Activated T-helper 1 cell treated with anti-CD3 and anti-CD28 coated beads, Interleukin-12 subunit alpha, Interleukin-12 subunit beta, Interleukin-2, Interleukin-4 antibody, amounts not matched to agents 30 ng/mL and 10 ng/mL and 1 ng/mL, durations not matched to agents 14 hours and 24 hours and 36 hours (primary cell): Measurements from ENCODE around the gene CALCOCO2. TPM values are rescaled to one million over a fixed set of nuclear protein-coding genes. Genes with fewer than 3 reads are reported as not detected.
A peak's percentile ranks its signal among the peaks of the same experiment; 100 is the strongest.

Source experiments
- DNase-seq: peaks from one replicate; pipeline ENCODE4 v3.0.0; 2021; ENCODE audit warnings: low spot score
- H3K27ac Mint-ChIP-seq: one replicate; pipeline ENCODE4 v1.8.0; 2021; ENCODE audit warnings: mild to moderate bottlenecking, mixed read lengths
- H3K27me3 Mint-ChIP-seq: one replicate; pipeline ENCODE4 v1.8.0; 2022; ENCODE audit warnings: mild to moderate bottlenecking, moderate library complexity, mixed read lengths; ENCODE audit not compliant: insufficient read depth
- H3K36me3 Mint-ChIP-seq: one replicate; pipeline ENCODE4 v1.8.0; 2021; ENCODE audit warnings: low read depth, mixed read lengths
- H3K4me1 Mint-ChIP-seq: one replicate; pipeline ENCODE4 v1.8.0; 2021; ENCODE audit warnings: low read depth, mixed read lengths
- H3K4me3 Mint-ChIP-seq: one replicate; pipeline ENCODE4 v1.8.0; 2021; ENCODE audit warnings: mild to moderate bottlenecking, moderate library complexity, mixed read lengths
- H3K9me3 Mint-ChIP-seq: one replicate; pipeline ENCODE4 v1.8.0; 2021; ENCODE audit warnings: mixed read lengths
- intact Hi-C: fragments of 100-400 bp; cut with micrococcal nuclease; formaldehyde crosslinking; loops from one replicate; pipeline ENCODE4 v1.15.1; 2024
- total RNA-seq: library from RNA; stranded (reverse); gene quantifications from 2 replicates; pipeline ENCODE4 v1.2.3, GENCODE V29; 2022

Gene CALCOCO2
- total RNA-seq, 1 donor from 2014 or later: 50.3 TPM

DNA sequence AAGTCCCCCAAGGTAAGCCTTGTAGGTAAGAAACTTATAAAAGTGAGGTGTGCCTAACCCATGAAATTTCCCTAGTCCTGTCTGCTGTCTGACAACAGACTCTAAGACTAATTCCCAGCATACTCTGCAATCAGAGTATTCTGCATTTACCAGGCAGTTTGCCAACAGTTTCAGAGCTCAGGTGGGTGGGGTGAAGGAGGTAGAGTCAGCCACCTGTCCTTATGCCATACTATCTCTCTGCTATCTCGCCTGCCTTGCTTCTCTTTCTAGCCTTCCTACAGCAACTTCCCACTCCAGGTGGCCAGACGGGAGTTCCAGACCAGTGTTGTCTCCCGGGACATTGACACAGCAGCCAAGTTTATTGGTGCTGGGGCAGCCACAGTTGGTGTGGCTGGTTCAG lies 64.1 kb downstream of the CALCOCO2 start:
- Mint-ChIP-seq H3K27ac (no peak overlapping the region), H3K4me3 (no peak overlapping the region), H3K36me3 (peaks cover 23% of the 10 kb centered on the region), H3K27me3 (no peaks in the 10 kb centered on the region), H3K4me1 (peaks cover 31% of the 10 kb centered on the region), H3K9me3 (no peaks in the 10 kb centered on the region)
- intact Hi-C loops: loop anchor here (5.0 kb wide), 1 partner anchor 953 kb away; the partner anchor contains the start of gene PNPO
- DNase-seq: no peak

DNA sequence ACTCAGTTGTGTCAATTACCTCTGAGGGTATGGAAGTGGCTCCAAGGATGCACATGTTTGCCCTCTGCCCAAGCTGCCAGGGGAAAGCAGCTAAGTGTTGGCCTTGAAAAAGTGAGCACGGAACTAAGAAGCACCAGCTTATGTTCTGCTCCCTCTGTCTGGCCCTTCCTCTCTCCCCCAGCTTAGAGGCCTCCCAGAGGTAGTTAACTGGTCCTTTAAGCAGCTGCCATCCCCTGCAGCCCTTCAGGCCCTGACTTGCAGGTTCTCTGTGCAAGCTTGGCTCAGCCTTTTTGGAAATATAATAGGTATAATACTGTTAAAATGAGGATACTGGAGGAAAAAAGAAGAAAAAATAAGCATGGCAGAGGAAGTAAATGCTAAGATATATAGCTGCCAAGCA lies 70.4 kb downstream of the CALCOCO2 start:
- peaks cover 8% of the 10 kb centered on the region for H3K36me3 Mint-ChIP-seq

DNA sequence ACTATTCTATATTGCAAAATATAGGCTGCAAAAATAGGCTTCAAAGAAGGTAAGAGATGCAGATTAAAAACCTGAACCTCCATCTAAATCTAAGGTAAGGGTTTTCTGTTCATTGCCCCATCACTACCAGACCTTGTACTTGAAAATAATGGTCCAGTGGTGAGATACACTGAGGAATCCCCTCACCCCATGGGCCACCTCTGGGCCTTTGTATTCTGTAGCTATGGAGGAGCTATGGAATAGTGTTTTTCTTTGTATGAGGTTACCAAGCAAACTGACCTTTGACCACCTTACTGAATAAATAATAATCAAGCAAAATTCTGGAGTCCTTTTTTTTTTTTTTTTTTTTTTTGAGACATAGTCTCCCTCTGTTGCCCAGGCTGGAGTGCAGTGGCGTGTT lies 72.6 kb downstream of the CALCOCO2 start:
- Mint-ChIP-seq H3K9me3 (no peaks in the 10 kb centered on the region), H3K27ac (no peak overlapping the region), H3K4me3 (no peak overlapping the region), H3K36me3 (no peaks in the 10 kb centered on the region), H3K4me1 (peaks cover 5% of the 10 kb centered on the region), H3K27me3 (no peaks in the 10 kb centered on the region)
- DNase-seq: no peak
- intact Hi-C loops: no loop called here

More for the DNA sequence above, 70.4 kb downstream of the CALCOCO2 start:
- no peaks in the 10 kb centered on the region for H3K4me1 Mint-ChIP-seq
- no peaks in the 10 kb centered on the region for H3K27me3 Mint-ChIP-seq
- intact Hi-C loops: no loop called here
- no peak overlapping the region for H3K4me3 Mint-ChIP-seq
- H3K27ac Mint-ChIP-seq: no peak overlapping the region
- no peaks in the 10 kb centered on the region for H3K9me3 Mint-ChIP-seq
- DNase-seq: no peak

DNA sequence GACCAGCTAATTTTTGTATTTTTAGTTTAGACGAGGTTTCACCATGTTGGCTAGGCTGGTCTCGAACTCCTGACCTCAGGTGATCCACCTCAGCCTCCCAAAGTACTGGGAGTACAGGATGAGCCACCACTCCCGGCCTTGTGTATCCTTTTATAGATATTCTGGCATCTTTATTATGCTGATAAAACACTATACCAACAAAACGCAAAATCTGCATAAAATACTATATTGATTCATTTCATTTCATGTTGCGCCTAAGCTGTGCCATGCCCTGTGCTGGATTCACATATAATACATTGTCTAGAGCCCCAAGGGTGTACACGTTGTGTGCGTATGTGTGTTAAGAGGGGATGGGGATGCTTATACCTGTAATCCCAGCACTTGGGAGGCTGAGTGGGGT lies 73.6 kb downstream of the CALCOCO2 start:
- Mint-ChIP-seq H3K9me3 (no peaks in the 10 kb centered on the region), H3K36me3 (peaks cover 3% of the 10 kb centered on the region), H3K27ac (no peak overlapping the region), H3K27me3 (no peaks in the 10 kb centered on the region), H3K4me1 (peaks cover 5% of the 10 kb centered on the region), H3K4me3 (no peak overlapping the region)
- intact Hi-C loops: no loop called here
- no peak for DNase-seq

DNA sequence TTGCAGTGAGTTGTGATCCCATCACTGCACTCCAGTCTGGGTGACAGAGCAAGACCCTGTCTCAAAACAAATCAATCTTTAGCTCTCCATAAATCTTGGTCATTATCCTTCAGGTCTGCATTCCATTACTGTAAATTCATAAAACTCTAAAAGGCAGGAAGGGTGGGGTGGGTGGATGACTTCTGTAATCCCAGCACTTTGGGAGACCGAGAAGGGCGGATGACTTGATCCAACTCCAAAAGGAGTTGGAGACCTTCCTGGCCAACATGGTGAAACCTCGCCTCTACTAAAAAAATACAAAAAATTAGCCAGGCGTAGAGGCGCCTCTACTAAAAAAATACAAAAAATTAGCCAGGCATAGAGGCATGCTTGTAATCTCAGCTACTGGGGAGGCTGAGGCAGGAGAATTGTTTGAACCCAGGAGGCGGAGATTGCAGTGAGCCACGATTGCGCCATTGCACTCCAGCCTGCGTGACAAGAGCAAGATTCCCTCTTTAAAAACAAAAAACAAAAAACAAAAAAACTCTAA lies 75.2 kb downstream of the CALCOCO2 start:
- Mint-ChIP-seq H3K27me3 (no peaks in the 10 kb centered on the region), H3K27ac (no peak overlapping the region), H3K4me1 (peaks cover 21% of the 10 kb centered on the region), H3K36me3 (peaks cover 13% of the 10 kb centered on the region), H3K4me3 (no peak overlapping the region), H3K9me3 (no peaks in the 10 kb centered on the region)
- no peak for DNase-seq
- intact Hi-C loops: no loop called here

DNA sequence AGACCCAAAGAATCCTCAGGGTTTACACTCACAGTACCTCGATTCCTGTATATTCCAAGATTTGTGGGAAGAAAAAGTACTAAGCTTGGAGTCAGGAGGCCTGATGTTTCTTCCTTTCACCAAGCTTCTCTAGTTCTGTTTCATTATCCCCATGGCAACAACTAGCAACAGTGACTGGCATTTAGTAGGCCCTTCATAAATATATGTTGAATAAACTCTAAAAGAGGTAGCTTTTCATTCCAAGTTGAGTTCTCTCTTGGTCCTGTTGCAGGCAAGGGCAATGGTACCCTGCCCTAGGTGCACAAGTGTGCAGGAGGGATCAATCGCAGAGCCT lies 76.8 kb downstream of the CALCOCO2 start:
- Mint-ChIP-seq H3K27ac (peak overlapping the region; percentile 97), H3K4me3 (peak overlapping the region; percentile 88), H3K9me3 (no peaks in the 10 kb centered on the region), H3K27me3 (no peaks in the 10 kb centered on the region), H3K36me3 (peaks cover 24% of the 10 kb centered on the region), H3K4me1 (peaks cover 38% of the 10 kb centered on the region)
- DNase-seq: no peak
- intact Hi-C loops: loop anchor here (1.0 to 2.0 kb wide), 5 partner anchors 9 to 285 kb away; partner anchors contain the start of genes ATP5MC1, CALCOCO2 and SNF8

DNA sequence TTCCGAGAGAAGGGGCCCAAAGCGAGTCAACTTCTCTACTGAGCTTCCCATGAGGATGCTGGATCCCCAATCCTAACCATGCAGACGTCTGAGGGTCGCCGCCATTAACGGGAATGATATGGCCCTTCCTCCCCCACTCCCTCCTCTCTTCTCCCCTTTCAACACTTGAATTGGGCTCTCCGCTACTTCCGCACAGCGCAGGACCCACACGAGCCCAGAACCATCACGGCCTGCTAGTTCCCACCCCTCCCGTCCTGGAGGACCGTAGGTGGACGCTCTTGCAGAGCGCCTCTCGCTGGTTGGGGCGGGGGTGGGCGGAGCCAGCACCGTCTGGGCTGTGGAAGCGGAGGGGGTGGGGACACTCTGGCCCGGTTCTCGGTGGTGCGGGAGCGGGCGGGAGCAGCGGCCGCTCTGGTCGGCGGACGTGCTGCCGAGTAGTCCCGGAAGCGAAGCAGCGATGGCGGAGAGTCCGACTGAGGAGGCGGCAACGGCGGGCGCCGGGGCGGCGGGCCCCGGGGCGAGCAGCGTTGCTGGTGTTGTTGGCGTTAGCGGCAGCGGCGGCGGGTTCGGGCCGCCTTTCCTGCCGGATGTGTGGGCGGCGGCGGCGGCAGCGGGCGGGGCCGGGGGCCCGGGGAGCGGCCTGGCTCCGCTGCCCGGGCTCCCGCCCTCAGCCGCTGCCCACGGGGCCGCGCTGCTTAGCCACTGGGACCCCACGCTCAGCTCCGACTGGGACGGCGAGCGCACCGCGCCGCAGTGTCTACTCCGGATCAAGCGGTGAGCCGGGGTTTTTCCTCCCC lies 77.4 kb downstream of the CALCOCO2 start, which contains the start of gene UBE2Z:
Gene UBE2Z, plus strand, starts transcription at position 361 of the 797 bp plus-strand sequence. Its CDS starts 97 bp downstream, at position 458.
- DNase-seq: peak; percentile 81
- intact Hi-C loops: loop anchor here (1.0 to 2.0 kb wide), 5 partner anchors 8 to 284 kb away; partner anchors contain the start of genes ATP5MC1, CALCOCO2 and SNF8
- Mint-ChIP-seq H3K9me3 (no peaks in the 10 kb centered on the region), H3K4me1 (peaks cover 43% of the 10 kb centered on the region), H3K36me3 (peaks cover 29% of the 10 kb centered on the region), H3K27ac (peak within 1 kb of the TSS; percentile 97), H3K27me3 (no peaks in the 10 kb centered on the region), H3K4me3 (peak within 1 kb of the TSS; percentile 93)

DNA sequence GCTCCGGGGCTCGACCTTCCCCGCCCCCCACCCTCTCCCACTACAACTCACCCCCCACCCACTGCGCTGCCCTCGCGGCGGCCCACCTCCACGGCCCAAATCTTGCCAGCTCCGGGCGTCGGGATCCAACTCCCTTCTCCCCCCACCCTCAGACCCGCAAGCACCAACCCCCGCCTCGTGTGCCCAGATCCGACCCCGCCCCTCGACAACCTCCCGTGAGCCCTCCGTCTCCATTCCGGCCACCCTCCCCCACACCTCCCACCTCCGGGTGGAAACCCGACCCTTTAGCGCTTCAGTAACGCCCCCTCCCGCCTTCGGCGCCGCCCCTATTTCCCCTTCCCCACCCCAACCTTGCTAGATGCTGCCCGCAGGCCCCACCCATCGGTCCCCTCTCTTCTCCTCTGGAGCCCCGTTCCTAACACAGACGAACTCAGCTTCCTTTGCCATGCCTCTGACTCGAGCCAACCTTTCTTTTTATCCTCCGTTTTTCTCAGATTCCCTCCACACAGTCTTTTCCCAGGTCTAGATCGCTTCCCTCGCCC lies 78.1 kb downstream of the CALCOCO2 start:
- Mint-ChIP-seq H3K36me3 (peaks cover 34% of the 10 kb centered on the region), H3K4me3 (peak overlapping the region; percentile 93), H3K9me3 (no peaks in the 10 kb centered on the region), H3K27me3 (no peaks in the 10 kb centered on the region), H3K27ac (peak overlapping the region; percentile 95), H3K4me1 (peaks cover 50% of the 10 kb centered on the region)
- intact Hi-C loops: loop anchor here (1.0 to 2.0 kb wide), 5 partner anchors 7 to 283 kb away; partner anchors contain the start of genes ATP5MC1, CALCOCO2 and SNF8
- peak; percentile 79 for DNase-seq

DNA sequence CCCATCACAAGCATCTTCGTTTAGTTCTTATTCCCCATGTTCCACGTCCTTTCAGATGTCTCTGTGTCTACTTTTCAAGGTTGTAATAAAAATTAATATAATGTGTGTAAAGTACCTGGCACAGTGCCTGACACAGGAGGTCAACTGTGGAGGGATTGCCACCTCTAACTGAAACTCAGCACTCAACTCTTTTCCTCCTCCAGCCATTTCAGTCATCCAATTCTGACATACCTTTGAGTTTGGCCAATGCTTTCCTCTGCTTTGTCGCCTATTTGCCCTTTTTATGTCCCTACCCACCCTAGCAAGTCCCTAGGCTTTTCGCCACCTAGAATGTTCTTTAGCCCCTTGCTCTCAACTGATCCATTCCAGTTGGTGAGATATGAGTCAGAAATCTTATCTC lies 78.9 kb downstream of the CALCOCO2 start:
- peak overlapping the region; percentile 95 for H3K27ac Mint-ChIP-seq
- H3K4me1 Mint-ChIP-seq: peaks cover 59% of the 10 kb centered on the region
- H3K27me3 Mint-ChIP-seq: no peaks in the 10 kb centered on the region
- peak overlapping the region; percentile 93 for H3K4me3 Mint-ChIP-seq
- intact Hi-C loops: loop anchor here (2.0 to 10.0 kb wide), 2 partner anchors 79 to 455 kb away; partner anchors contain the start of genes CALCOCO2 and ZNF652
- no peaks in the 10 kb centered on the region for H3K9me3 Mint-ChIP-seq
- DNase-seq: no peak
- peaks cover 42% of the 10 kb centered on the region for H3K36me3 Mint-ChIP-seq

DNA sequence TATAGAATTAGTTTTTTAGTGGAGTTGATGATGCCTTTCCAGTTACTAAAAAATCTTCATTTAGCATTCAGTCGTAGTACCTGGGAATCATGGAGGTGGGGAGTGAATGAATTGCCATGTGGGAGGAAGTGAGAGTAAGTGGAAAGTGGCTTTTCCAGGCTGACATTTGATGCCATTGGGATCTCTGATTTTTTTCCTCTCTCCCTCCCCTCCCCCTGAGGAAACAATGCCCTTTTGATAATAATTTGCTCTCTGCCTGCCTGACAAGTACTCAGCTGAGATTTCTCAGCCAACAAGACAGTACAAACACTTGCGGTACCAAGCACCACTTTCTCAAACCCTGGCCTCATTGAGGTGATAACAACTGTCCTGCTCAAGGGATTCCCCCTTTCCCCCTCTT lies 79.5 kb downstream of the CALCOCO2 start:
- intact Hi-C loops: loop anchor here (10.0 kb wide), 1 partner anchor 454 kb away; the partner anchor contains the start of gene ZNF652
- peak overlapping the region; percentile 95 for H3K27ac Mint-ChIP-seq

DNA sequence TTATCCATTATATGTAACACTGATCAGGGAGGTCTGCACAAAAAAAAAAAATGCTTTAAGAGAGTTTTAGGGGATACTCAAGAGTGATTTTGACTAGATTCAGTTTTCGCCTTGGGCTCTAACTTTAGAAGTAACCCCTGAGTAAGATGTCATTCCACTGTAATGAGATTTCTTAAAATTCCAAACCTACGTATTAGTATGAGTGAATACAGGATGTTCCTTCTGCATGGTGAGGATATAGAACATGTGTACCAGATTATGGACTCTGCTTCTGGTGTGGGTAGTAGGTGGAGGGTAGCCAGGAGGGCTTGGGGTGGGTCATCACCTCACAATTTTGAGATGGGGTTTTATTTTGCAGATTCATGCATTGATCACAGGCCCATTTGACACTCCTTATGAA lies 81.6 kb downstream of the CALCOCO2 start:
- H3K4me1 Mint-ChIP-seq: peaks cover 73% of the 10 kb centered on the region
- H3K36me3 Mint-ChIP-seq: peaks cover 52% of the 10 kb centered on the region
- H3K4me3 Mint-ChIP-seq: peak overlapping the region; percentile 20
- no peak for DNase-seq
- H3K9me3 Mint-ChIP-seq: no peaks in the 10 kb centered on the region
- intact Hi-C loops: loop anchor here (10.0 kb wide), 1 partner anchor 452 kb away; the partner anchor contains the start of gene ZNF652
- no peaks in the 10 kb centered on the region for H3K27me3 Mint-ChIP-seq
- peak overlapping the region; percentile 62 for H3K27ac Mint-ChIP-seq

More for the DNA sequence above, 79.5 kb downstream of the CALCOCO2 start:
- no peaks in the 10 kb centered on the region for H3K9me3 Mint-ChIP-seq
- H3K36me3 Mint-ChIP-seq: peaks cover 42% of the 10 kb centered on the region
- H3K4me1 Mint-ChIP-seq: peaks cover 65% of the 10 kb centered on the region
- no peaks in the 10 kb centered on the region for H3K27me3 Mint-ChIP-seq
- DNase-seq: no peak
- H3K4me3 Mint-ChIP-seq: peak overlapping the region; percentile 93
